ENCODE measurements around the gene GARIN5A. TPM values are rescaled to one million over a fixed set of nuclear protein-coding genes. Genes with fewer than 3 reads are reported as not detected.

Gene GARIN5A
- total and polyA plus RNA-seq, 2 experiments from 2014 or later, result 0.20 TPM; not detected in 1

DNA sequence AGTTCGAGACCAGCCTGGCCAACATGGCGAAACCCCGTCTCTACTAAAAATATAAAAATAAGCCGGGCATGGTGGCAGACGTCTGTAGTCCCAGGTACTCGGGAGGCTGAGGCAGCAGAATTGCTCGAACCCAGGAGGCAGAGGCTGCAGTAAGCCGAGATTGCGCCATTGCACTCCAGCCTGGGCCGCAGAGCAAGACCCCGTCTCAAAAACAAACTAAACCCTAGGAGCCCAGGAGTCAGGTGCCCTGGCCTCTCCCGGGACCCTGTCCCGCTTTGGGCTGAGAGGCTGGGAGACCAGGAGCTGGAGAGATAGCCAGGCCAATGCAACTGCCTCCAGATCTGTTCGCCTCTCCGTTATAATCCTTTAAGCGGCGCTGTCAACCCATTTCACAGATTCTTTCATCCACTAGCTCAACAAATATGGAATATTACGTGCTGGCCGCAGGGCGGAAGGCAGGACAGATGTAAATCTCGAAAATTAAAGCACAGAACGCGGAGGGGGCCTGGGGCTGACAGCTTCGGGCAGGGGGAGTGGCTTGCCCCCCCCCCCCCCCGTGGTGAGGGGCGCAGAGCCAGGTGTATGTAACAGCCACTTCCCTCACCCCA is 49.2 kb downstream of the GARIN5A start:
- no peaks in the 10 kb centered on the region for H3K79me2 ChIP-seq (ENCODE audit: insufficient read depth)
- DNase-seq, result no peak
- peak overlapping the region; percentile 16 for H3K4me2 ChIP-seq (ENCODE audit: unreplicated experiment)
- no peaks in the 10 kb centered on the region for H3F3A ChIP-seq (ENCODE audit: insufficient read depth)
- H2AFZ ChIP-seq, result 0 out of 2 replicates have a peak overlapping the region, but pooled peaks have one; percentile 53
- WGBS, 2 experiments (ENCODE audit: low coverage in 1 of 2, low lambda C conversion rate in 2 of 2, missing lambda C conversion rate in 2 of 2), result 75 to 80% methylated on average over 24 to 26 of the region's 26 CpGs
- H3K9ac ChIP-seq, result no peak overlapping the region
- no peaks in the 10 kb centered on the region for H3K9me2 ChIP-seq (ENCODE audit: insufficient read depth)
- H3K27ac ChIP-seq, result no peak overlapping the region
- H3K27me3 ChIP-seq (replicated peaks; ENCODE audit: insufficient read depth), result peaks cover 21% of the 10 kb centered on the region
- TF ChIP-seq EZH2phosphoT487 (IDR thresholded peaks at IDR 0.05; ENCODE audit: insufficient read depth, low read depth) (no peak), EZH2 (IDR thresholded peaks at IDR 0.05; ENCODE audit: insufficient read depth, poor library complexity, severe bottlenecking) (no peak)
- H4K20me1 ChIP-seq (ENCODE audit: insufficient read depth), result no peaks in the 10 kb centered on the region
- no peaks in the 10 kb centered on the region for H3K36me3 ChIP-seq (ENCODE audit: low read depth)
- in situ Hi-C loops (cut with MboI), result no loop called here
- H3K4me1 ChIP-seq (ENCODE audit: insufficient read depth), result no peaks in the 10 kb centered on the region
- H3K9me3 ChIP-seq (ENCODE audit: low read depth), result no peaks in the 10 kb centered on the region
- H3K4me3 ChIP-seq, result no peak overlapping the region

- H3F3A ChIP-seq (ENCODE audit: insufficient read depth), result no peaks in the 10 kb centered on the region
- no peaks in the 10 kb centered on the region for H4K20me1 ChIP-seq (ENCODE audit: insufficient read depth)
- H3K4me1 ChIP-seq (ENCODE audit: insufficient read depth), result no peaks in the 10 kb centered on the region
- no peak overlapping the region for H3K4me3 ChIP-seq
- no peak overlapping the region for H3K9ac ChIP-seq
- TF ChIP-seq EZH2 (IDR thresholded peaks at IDR 0.05; ENCODE audit: insufficient read depth, poor library complexity, severe bottlenecking) (no peak), EZH2phosphoT487 (IDR thresholded peaks at IDR 0.05; ENCODE audit: insufficient read depth, low read depth) (no peak)
- H3K36me3 ChIP-seq (ENCODE audit: low read depth), result no peaks in the 10 kb centered on the region
- no peak overlapping the region for H3K4me2 ChIP-seq (ENCODE audit: unreplicated experiment)
- H2AFZ ChIP-seq, result no peak overlapping the region
- WGBS, 2 experiments (ENCODE audit: low coverage in 1 of 2, low lambda C conversion rate in 2 of 2, missing lambda C conversion rate in 2 of 2), result 60 to 64% methylated on average over 7 of the region's 7 CpGs
- in situ Hi-C loops (cut with MboI), result no loop called here
- H3K27ac ChIP-seq, result no peak overlapping the region
- no peak for DNase-seq
- no peaks in the 10 kb centered on the region for H3K79me2 ChIP-seq (ENCODE audit: insufficient read depth)
- no peaks in the 10 kb centered on the region for H3K9me3 ChIP-seq (ENCODE audit: low read depth)
- no peaks in the 10 kb centered on the region for H3K9me2 ChIP-seq (ENCODE audit: insufficient read depth)
- H3K27me3 ChIP-seq (replicated peaks; ENCODE audit: insufficient read depth), result peaks cover 13% of the 10 kb centered on the region; the same call in 1 of the 2 replicates
Observed at GRCh38 chr19:50425581-50425980, 51.1 kb downstream of the GARIN5A start.

GRCh38 chr19:50423279-50424113 is 53.2 kb downstream of the GARIN5A start:
- Histone ChIP-seq H4K20me1 (ENCODE audit: insufficient read depth) (no peaks in the 10 kb centered on the region), H3K4me3 (no peak overlapping the region), H3K4me1 (ENCODE audit: insufficient read depth) (no peaks in the 10 kb centered on the region), H3K9ac (no peak overlapping the region), H2AFZ (no peak overlapping the region), H3K4me2 (ENCODE audit: unreplicated experiment) (no peak overlapping the region), H3K36me3 (ENCODE audit: low read depth) (no peaks in the 10 kb centered on the region), H3K9me2 (ENCODE audit: insufficient read depth) (no peaks in the 10 kb centered on the region), H3K79me2 (ENCODE audit: insufficient read depth) (no peaks in the 10 kb centered on the region), H3K9me3 (ENCODE audit: low read depth) (no peaks in the 10 kb centered on the region), H3F3A (ENCODE audit: insufficient read depth) (no peaks in the 10 kb centered on the region), H3K27ac (no peak overlapping the region), H3K27me3 (replicated peaks; ENCODE audit: insufficient read depth) (peaks cover 25% of the 10 kb centered on the region)
- WGBS, 2 experiments (ENCODE audit: low coverage in 1 of 2, low lambda C conversion rate in 2 of 2, missing lambda C conversion rate in 2 of 2), result 71 to 81% methylated on average over 19 to 22 of the region's 22 CpGs
- in situ Hi-C loops (cut with MboI), result no loop called here
- DNase-seq, result no peak
- no peak for TF ChIP-seq EZH2 (IDR thresholded peaks at IDR 0.05; ENCODE audit: insufficient read depth, poor library complexity, severe bottlenecking)

DNA sequence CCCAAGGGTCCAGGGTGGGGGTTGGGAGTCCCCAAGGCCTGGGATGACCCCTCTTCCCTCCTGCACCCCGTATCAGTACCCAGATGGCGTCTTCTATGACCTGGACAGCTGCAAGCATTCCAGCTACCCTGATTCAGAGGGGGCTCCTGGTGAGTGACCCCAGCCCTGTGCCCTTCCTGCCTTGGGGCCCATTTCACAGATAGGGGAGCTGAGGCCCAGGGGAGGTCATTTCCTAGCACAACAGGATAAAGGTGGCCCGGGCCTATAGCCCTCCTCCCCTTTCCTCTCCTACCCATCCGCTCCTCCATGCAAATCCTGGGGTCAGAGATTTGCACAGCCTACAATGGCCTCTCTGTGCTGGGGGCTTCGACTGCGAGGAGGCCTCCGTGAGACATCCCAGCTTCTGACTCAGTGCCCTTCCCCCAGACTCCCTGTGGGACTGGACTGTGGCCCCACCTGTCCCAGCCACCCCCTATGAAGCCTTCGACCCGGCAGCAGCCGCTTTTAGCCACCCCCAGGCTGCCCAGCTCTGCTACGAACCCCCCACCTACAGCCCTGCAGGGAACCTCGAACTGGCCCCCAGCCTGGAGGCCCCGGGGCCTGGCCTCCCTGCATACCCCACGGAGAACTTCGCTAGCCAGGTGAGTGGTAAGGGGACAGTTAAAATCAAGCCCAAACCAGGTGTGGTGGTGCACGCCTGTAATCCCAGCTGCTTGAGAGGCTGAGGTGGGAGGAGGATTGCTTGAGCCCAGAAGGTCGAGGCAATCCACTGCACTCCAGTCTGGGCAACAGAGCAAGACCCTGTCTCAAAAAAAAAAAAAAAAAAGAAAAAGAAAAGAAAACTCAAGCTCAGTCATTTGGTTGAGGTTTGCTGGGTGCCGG is 54.0 kb downstream of the GARIN5A start:
- in situ Hi-C loops (cut with MboI), result no loop called here
- Histone ChIP-seq H2AFZ (no peak overlapping the region), H3K9me3 (ENCODE audit: low read depth) (no peaks in the 10 kb centered on the region), H3K4me3 (no peak overlapping the region), H3K36me3 (ENCODE audit: low read depth) (no peaks in the 10 kb centered on the region), H3K27ac (no peak overlapping the region), H4K20me1 (ENCODE audit: insufficient read depth) (no peaks in the 10 kb centered on the region), H3K79me2 (ENCODE audit: insufficient read depth) (no peaks in the 10 kb centered on the region), H3K4me1 (ENCODE audit: insufficient read depth) (no peaks in the 10 kb centered on the region), H3K4me2 (ENCODE audit: unreplicated experiment) (no peak overlapping the region), H3K9ac (no peak overlapping the region), H3F3A (ENCODE audit: insufficient read depth) (no peaks in the 10 kb centered on the region), H3K9me2 (ENCODE audit: insufficient read depth) (no peaks in the 10 kb centered on the region), H3K27me3 (replicated peaks; ENCODE audit: insufficient read depth) (peaks cover 25% of the 10 kb centered on the region)
- DNase-seq, result no peak
- TF ChIP-seq EZH2phosphoT487 (IDR thresholded peaks at IDR 0.05; ENCODE audit: insufficient read depth, low read depth), result no peak
- no peak for TF ChIP-seq EZH2 (IDR thresholded peaks at IDR 0.05; ENCODE audit: insufficient read depth, poor library complexity, severe bottlenecking)
- 58 to 64% methylated on average over 15 to 18 of the region's 18 CpGs for WGBS, 2 experiments (ENCODE audit: low coverage in 1 of 2, low lambda C conversion rate in 2 of 2, missing lambda C conversion rate in 2 of 2)

All from GM23248 (cell line).